Measurements from ENCODE around the gene CETP. TPM values are rescaled to one million over a fixed set of nuclear protein-coding genes. Genes with fewer than 3 reads are reported as not detected.

The CETP gene
- total RNA-seq, 1 experiment from 2014 or later = not detected

- Histone ChIP-seq H3K36me3 (ENCODE audit: low read depth, low read length) (no peaks in the 10 kb centered on the region), H3K9ac (ENCODE audit: low read length) (no peak overlapping the region), H3K79me2 (ENCODE audit: low read length) (no peaks in the 10 kb centered on the region), H3K9me2 (replicated peaks; ENCODE audit: low read length) (no peaks in the 10 kb centered on the region), H3K4me2 (ENCODE audit: low read length) (no peak overlapping the region), H3F3A (ENCODE audit: low read length, unreplicated experiment) (no peaks in the 10 kb centered on the region), H3K27ac (ENCODE audit: low read length) (no peak overlapping the region), H2AFZ (ENCODE audit: low read length) (no peak overlapping the region), H3K4me1 (ENCODE audit: insufficient read depth, low read length) (no peaks in the 10 kb centered on the region), H3K4me3 (ENCODE audit: low read length) (no peak overlapping the region), H4K20me1 (ENCODE audit: low read length) (no peaks in the 10 kb centered on the region), H3K9me3 (ENCODE audit: low read length) (no peaks in the 10 kb centered on the region), H3K27me3 (ENCODE audit: low read length) (no peaks in the 10 kb centered on the region)
- no peak for ATAC-seq
- BruUV-seq (replicated peaks) = no TSS peak
- POLR2A ChIA-PET (ENCODE audit: unreplicated experiment) = no interaction called here
- no peak for DNase-seq
- CTCF ChIA-PET = no interaction called here
- TF ChIP-seq EZH2 (IDR thresholded peaks at IDR 0.05; ENCODE audit: low read length, unreplicated experiment) (no peak), EZH2phosphoT487 (IDR thresholded peaks at IDR 0.05; ENCODE audit: borderline replicate concordance, low read length) (no peak)
- intact Hi-C loops (cut with micrococcal nuclease) = no loop called here
Observed at GRCh38 chr16:57025941-57026777, 64.4 kb downstream of the CETP start.

- H3K27me3 ChIP-seq (ENCODE audit: low read length) = no peaks in the 10 kb centered on the region
- H3K9ac ChIP-seq (ENCODE audit: low read length) = no peak overlapping the region
- H3F3A ChIP-seq (ENCODE audit: low read length, unreplicated experiment) = no peaks in the 10 kb centered on the region
- no peaks in the 10 kb centered on the region for H3K79me2 ChIP-seq (ENCODE audit: low read length)
- no peak for DNase-seq
- no peak overlapping the region for H2AFZ ChIP-seq (ENCODE audit: low read length)
- H3K4me1 ChIP-seq (ENCODE audit: insufficient read depth, low read length) = no peaks in the 10 kb centered on the region
- ChIA-PET CTCF (no interaction called here), POLR2A (ENCODE audit: unreplicated experiment) (no interaction called here)
- no peak overlapping the region for H3K4me2 ChIP-seq (ENCODE audit: low read length)
- H3K27ac ChIP-seq (ENCODE audit: low read length) = no peak overlapping the region
- intact Hi-C loops (cut with micrococcal nuclease) = no loop called here
- no peaks in the 10 kb centered on the region for H3K36me3 ChIP-seq (ENCODE audit: low read depth, low read length)
- H3K9me3 ChIP-seq (ENCODE audit: low read length) = no peaks in the 10 kb centered on the region
- no peaks in the 10 kb centered on the region for H3K9me2 ChIP-seq (replicated peaks; ENCODE audit: low read length)
- BruUV-seq (replicated peaks) = no TSS peak
- no peak overlapping the region for H3K4me3 ChIP-seq (ENCODE audit: low read length)
- ATAC-seq = no peak
- no peak for TF ChIP-seq CTCF (conservative IDR thresholded peaks at IDR 0.05; ENCODE audit: low read depth, low read length)
- TF ChIP-seq EZH2 (IDR thresholded peaks at IDR 0.05; ENCODE audit: low read length, unreplicated experiment) = no peak
- no peak for TF ChIP-seq EZH2phosphoT487 (IDR thresholded peaks at IDR 0.05; ENCODE audit: borderline replicate concordance, low read length)
- no peaks in the 10 kb centered on the region for H4K20me1 ChIP-seq (ENCODE audit: low read length)
Observed at GRCh38 chr16:57026778-57027062, 65.0 kb downstream of the CETP start.

- ChIA-PET CTCF (no interaction called here), POLR2A (ENCODE audit: unreplicated experiment) (no interaction called here)
Observed at GRCh38 chr16:57027067-57027466, 65.3 kb downstream of the CETP start.

More at GRCh38 chr16:57027067-57027466, 65.3 kb downstream of the CETP start:
- no peak overlapping the region for H3K9ac ChIP-seq (ENCODE audit: low read length)
- H3K9me2 ChIP-seq (replicated peaks; ENCODE audit: low read length) = no peaks in the 10 kb centered on the region
- H3K9me3 ChIP-seq (ENCODE audit: low read length) = no peaks in the 10 kb centered on the region
- H2AFZ ChIP-seq (ENCODE audit: low read length) = no peak overlapping the region
- BruUV-seq (replicated peaks) = no TSS peak
- H4K20me1 ChIP-seq (ENCODE audit: low read length) = no peaks in the 10 kb centered on the region
- H3K79me2 ChIP-seq (ENCODE audit: low read length) = no peaks in the 10 kb centered on the region
- no peak overlapping the region for H3K4me3 ChIP-seq (ENCODE audit: low read length)
- intact Hi-C loops (cut with micrococcal nuclease) = no loop called here
- no peaks in the 10 kb centered on the region for H3K27me3 ChIP-seq (ENCODE audit: low read length)
- H3K27ac ChIP-seq (ENCODE audit: low read length) = no peak overlapping the region
- no peaks in the 10 kb centered on the region for H3F3A ChIP-seq (ENCODE audit: low read length, unreplicated experiment)
- no peak overlapping the region for H3K4me2 ChIP-seq (ENCODE audit: low read length)
- no peak for DNase-seq
- H3K36me3 ChIP-seq (ENCODE audit: low read depth, low read length) = no peaks in the 10 kb centered on the region
- ATAC-seq = no peak
- H3K4me1 ChIP-seq (ENCODE audit: insufficient read depth, low read length) = no peaks in the 10 kb centered on the region
- no peak for TF ChIP-seq EZH2 (IDR thresholded peaks at IDR 0.05; ENCODE audit: low read length, unreplicated experiment)
- TF ChIP-seq CTCF (conservative IDR thresholded peaks at IDR 0.05; ENCODE audit: low read depth, low read length) = no peak
- no peak for TF ChIP-seq EZH2phosphoT487 (IDR thresholded peaks at IDR 0.05; ENCODE audit: borderline replicate concordance, low read length)

All from PC-3 (cell line).